CD1c-positive myeloid dendritic cell (primary cell): ENCODE results near the gene RASA3.
"Not testable (repeated sequence)": the region's sequence is repeated elsewhere in the genome, so short reads cannot be mapped to it uniquely, and the experiment has no call there.

Source experiments
- DNase-seq: peaks from one replicate; pipeline ENCODE4 v3.0.0-alpha.2; 2016; ENCODE audit errors: extremely low spot score

Gene RASA3

DNA sequence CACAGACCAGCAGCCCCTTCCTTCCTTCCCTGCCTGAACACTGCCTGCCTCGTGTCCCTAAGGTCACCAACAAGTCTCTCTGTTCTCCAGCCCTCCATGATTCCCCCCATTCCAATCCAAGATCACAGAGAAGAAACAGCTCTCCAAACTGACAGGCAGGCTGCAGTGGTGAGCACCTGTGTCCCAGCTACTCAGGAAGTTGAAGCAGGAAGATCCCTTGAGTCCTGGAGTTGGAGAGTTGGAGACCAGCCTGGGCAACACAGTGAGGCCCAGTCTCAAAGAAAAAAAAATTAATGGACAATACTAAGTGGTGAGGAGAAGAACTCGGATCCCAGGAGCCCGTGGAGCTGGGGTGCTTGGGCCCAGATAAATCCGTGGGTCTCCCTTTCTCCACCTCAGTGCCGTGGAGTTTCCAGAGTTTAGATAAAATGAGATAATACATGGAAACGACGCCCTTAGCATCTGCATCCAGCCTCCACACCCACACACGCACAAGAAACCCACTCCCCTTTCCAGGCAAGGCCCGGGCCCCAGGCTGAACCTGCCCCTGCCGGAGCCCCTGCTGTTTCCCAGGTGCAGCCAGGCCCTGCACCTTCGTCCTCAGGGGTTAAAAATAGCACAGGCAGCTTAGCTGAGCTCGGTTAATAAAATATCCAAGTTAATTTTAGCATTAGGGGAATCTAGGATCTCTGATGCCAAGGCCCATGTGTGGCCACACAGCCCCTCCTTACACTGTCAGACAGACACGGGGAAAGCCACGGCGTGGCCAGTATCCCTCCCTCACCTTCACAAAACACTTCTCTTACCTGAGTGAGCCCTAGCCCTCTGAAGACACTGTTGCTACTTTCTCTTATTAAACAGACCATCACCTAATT lies 4.7 kb downstream of the RASA3 start:
- no peak for DNase-seq

- DNase-seq = no peak
Measured at GRCh38 chr13:114126789-114127472, 5.5 kb downstream of the RASA3 start.

- DNase-seq = not testable (repeated sequence)
Measured at GRCh38 chr13:114126086-114126485, 6.3 kb downstream of the RASA3 start.

DNA sequence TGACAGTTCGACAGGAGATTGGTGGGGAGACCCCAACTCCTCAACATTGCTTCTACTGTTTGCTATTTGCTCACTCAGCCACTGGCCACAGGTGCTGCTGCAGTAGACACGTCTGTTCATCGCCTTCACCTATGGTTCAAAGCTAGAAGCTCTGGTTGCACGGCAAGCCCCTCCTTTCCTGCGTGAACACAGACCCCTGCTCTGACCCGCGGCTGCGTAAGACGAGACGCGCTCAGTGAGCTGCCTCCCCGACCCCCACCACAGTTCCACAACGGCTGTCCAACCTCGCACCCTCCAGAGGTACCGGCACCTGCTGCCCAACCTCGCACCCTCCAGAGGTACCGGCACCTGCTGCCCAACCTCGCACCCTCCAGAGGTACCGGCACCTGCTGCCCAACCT lies 6.8 kb downstream of the RASA3 start:
- no peak for DNase-seq

GRCh38 chr13:114124921-114125320 lies 7.5 kb downstream of the RASA3 start:
- peak; percentile 64 for DNase-seq

- DNase-seq = no peak
Measured at GRCh38 chr13:114124431-114124830, 8.0 kb downstream of the RASA3 start.

DNA sequence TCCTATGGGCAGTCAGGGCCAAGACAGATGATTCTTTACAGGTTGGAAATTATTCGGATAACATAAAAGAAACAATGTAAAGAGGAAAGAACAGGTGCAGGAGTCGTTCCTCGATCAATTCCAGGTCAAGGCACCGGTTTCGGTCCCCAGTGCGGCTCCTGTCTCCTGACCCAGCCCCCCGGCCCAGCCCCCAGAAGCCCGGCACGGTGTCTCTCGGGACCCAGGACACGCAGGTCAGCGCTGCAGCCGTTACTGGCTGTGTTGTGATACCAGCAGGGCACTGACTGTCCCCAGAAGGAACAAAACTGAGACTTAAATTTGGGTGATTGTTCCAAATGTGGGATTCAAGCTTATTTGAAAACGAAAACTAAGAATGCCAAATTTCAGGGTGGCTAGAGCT lies 8.5 kb downstream of the RASA3 start:
- DNase-seq = no peak

DNA sequence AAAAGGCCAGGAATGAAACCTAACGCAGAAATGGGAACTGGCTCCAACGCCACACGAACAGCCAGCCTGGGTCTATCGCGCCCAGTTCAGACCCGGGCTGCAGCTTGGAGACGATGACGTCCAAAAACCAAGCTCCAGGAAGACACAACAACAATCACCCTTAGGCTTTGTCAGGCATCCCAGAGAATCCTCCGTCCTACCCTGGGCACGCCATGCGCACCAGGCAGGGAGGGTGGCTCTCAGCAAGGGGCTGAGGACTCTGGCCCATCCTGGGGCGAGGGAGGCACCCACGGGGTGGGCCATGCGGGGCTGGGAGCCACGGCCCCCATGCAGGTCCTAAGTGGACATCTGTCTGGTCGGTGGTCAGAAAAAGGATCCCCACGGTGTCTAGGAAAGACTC lies 9.0 kb downstream of the RASA3 start:
- no peak for DNase-seq

GRCh38 chr13:114122591-114123211 lies 9.7 kb downstream of the RASA3 start:
- no peak for DNase-seq

GRCh38 chr13:114122127-114122511 lies 10.3 kb downstream of the RASA3 start:
- no peak for DNase-seq

DNA sequence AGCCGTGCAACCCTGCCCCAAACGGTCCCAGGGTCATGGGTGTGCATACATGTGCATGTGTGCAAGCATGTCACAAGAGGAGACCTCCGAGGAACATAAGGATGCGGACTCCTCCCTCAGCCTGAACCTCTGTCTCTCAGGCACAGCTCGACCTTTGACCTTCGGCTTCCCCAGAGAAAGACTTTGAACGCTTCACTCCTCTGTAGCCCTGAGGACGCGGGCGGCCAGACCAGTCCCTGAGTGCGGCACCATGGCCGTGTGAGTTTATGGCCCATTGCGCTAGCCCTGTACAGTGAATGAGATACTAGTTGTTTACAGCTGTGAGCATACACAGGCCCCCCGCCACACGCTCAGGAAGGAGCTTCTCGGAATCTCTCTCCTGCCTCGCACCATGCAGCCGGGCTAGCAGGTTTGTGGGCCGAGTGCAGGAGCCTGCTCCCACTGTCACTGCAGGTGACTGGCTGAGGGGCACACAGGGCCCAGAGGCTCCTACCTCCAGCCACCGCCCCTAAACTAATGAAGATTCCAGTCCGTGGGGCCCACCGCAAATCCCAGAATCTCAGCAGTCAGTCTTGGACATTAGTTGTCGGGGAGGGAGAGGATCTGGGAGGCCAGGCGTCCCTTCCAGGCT lies 10.8 kb downstream of the RASA3 start:
- no peak for DNase-seq

- DNase-seq = no peak
Measured at GRCh38 chr13:114121031-114121430, 11.4 kb downstream of the RASA3 start.

GRCh38 chr13:114120591-114121011 lies 11.8 kb downstream of the RASA3 start:
- DNase-seq = no peak

- DNase-seq = no peak
Measured at GRCh38 chr13:114119196-114119595, 13.2 kb downstream of the RASA3 start.

DNA sequence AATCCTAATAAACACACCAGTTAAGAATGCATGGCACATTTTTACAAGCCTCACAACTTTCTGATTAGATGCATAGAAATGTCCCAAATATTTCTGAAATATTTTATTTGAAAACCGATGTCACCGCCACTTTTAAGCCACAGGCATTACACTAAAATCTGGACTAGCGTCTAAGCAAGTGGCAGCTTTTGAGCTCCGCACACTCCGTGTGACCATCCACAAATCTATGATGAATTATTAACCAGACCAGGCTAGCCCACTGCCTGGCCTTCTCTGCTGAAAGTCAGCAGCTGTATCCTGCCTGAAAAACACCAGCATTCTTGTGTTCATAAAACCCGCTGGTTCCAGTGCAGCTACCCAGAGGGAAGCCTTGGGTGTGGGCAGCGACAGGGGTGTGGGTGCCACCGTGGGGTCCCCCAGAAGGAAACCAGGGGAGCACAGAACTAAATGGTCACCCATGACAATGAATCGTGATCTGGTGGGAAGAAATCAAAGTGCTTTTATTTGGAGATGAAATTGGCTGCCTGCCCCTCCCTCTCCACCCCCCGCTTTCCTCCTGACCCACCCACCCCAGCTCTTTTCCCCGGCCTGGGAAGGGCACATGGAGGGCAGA lies 13.8 kb downstream of the RASA3 start:
- DNase-seq = no peak

GRCh38 chr13:114118086-114118485 lies 14.3 kb downstream of the RASA3 start:
- DNase-seq = no peak

DNA sequence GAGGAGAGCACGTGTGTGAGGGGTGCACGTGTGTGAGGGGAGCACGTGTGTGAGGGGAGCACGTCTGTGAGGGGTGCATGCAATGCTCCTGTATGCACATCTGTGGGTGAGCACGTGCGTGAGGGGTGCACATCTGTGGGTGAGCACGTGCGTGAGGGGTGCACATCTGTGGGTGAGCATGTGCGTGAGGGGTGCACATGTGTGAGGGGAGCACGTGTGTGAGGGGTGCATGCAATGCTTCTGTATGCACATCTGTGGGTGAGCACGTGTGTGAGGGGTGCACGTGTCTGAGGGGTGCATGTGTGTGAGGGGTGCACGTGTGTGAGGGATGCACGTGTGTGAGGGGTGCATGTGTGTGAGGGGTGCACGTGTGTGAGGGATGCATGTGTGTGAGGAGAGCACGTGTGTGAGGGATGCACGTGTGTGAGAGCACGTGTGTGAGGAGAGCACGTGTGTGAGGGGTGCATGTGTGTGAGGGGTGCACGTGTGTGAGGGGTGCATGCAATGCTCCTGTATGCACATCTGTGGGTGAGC lies 15.0 kb downstream of the RASA3 start:
- not testable (repeated sequence) for DNase-seq

- no peak for DNase-seq
Measured at GRCh38 chr13:114116734-114117133, 15.7 kb downstream of the RASA3 start.

DNA sequence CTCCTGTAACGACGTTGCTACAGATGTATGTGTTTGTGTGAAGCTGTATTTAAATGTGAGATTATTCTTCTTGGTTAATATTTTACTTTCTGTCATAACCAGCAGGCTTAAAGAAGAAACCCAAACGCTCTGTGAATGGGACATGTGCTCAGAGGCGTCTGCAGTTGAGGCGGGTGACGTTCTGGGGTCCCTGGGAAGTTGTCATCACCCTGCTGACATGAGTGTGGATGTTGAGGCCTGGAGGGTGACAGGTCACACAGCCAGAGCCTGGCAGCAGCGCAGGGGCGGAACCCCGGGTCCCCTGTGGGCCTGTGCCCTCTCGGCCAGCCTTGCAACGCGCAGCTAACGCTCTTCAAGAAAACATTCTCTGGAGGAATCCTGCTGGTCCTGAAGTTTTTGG lies 16.6 kb downstream of the RASA3 start:
- no peak for DNase-seq

- peak; percentile 93 for DNase-seq
Measured at GRCh38 chr13:114115191-114115671, 17.2 kb downstream of the RASA3 start.

- not testable (repeated sequence) for DNase-seq
Measured at GRCh38 chr13:114114666-114115065, 17.8 kb downstream of the RASA3 start.
